HFF-Myc (cell line): Measurements from ENCODE around the gene CLK3.

Source experiments
- DNase-seq: peaks from one replicate; pipeline ENCODE4 v3.0.0-alpha.2; 2011; ENCODE audit warnings: low read depth; ENCODE audit errors: extremely low read depth
- H3K4me3 ChIP-seq: replicated peaks from 2 replicates; pipeline ENCODE4 v1.5.1; 2011; ENCODE audit warnings: low read depth, mild to moderate bottlenecking, control low read depth, low read length
- TF ChIP-seq, protein P1 (sequence below): IDR thresholded peaks from 2 replicates; pipeline ENCODE4 v1.5.1; 2012; ENCODE audit warnings: mild to moderate bottlenecking, low read depth, low read length, control low read depth; ENCODE audit errors: missing control alignments

CLK3 gene

GRCh38 chr15:74620636-74621545 lies 5.3 kb downstream of the CLK3 start:
- TF ChIP-seq, protein P1, sequence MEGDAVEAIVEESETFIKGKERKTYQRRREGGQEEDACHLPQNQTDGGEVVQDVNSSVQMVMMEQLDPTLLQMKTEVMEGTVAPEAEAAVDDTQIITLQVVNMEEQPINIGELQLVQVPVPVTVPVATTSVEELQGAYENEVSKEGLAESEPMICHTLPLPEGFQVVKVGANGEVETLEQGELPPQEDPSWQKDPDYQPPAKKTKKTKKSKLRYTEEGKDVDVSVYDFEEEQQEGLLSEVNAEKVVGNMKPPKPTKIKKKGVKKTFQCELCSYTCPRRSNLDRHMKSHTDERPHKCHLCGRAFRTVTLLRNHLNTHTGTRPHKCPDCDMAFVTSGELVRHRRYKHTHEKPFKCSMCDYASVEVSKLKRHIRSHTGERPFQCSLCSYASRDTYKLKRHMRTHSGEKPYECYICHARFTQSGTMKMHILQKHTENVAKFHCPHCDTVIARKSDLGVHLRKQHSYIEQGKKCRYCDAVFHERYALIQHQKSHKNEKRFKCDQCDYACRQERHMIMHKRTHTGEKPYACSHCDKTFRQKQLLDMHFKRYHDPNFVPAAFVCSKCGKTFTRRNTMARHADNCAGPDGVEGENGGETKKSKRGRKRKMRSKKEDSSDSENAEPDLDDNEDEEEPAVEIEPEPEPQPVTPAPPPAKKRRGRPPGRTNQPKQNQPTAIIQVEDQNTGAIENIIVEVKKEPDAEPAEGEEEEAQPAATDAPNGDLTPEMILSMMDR = peak; percentile 97
- no peak overlapping the region for H3K4me3 ChIP-seq
- no peak for DNase-seq

DNA sequence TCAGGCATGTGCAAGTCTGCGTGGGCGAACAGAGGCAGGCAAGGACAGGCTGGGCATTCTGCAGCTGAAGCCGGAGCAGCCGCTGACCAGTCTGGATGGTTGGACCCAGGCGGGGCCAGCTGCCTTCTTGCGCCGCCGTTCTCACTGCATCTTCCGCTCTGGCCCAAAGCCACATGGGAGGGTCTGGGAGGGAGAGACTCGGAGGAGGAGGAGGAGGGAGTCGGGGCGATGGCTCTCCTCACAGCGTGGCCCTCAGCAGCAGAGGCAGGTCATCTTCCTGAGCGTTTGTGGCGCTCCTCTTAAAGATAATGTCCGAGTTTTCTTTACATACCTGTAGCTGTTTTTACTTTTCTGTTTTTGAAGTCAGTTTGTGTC lies 5.9 kb downstream of the CLK3 start:
- H3K4me3 ChIP-seq = no peak overlapping the region
- DNase-seq = no peak
- TF ChIP-seq, protein P1 = no peak

- DNase-seq = no peak
- H3K4me3 ChIP-seq = no peak overlapping the region
- TF ChIP-seq, protein P1 = no peak
Observed at GRCh38 chr15:74621936-74622335, 6.3 kb downstream of the CLK3 start.

GRCh38 chr15:74622758-74623157 lies 7.1 kb downstream of the CLK3 start:
- TF ChIP-seq, protein P1 = no peak
- H3K4me3 ChIP-seq = no peak overlapping the region
- DNase-seq = no peak

DNA sequence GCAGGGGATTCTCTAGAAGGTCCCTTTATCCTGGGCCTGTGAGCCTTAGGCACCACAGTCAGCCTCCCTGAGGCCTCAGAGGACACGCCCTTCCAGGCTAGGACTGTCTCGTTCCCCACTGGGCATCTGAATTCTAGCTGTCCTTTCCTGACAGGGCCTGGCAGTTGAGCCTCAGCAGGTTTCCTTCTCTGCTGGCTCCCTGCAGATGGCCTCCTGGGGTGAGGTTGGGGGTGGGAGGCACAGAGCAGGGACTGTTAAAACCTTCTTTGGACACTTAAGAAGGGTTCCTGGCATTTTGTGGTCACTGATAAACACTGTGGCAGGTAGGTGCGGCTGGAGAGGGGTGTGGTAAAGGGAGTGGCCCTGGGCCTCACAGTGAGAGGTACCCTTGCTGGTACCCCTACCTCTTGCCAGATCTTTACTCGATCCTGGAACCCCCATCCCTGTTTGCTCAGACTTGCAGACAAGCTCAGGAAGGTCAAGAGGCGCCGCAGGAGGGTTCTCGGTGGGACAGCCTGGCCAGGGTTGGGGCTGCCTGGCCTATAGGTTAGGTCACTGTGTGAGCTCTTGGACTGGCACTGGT lies 8.5 kb downstream of the CLK3 start:
- TF ChIP-seq, protein P1 = no peak
- no peak for DNase-seq
- H3K4me3 ChIP-seq = no peak overlapping the region

DNA sequence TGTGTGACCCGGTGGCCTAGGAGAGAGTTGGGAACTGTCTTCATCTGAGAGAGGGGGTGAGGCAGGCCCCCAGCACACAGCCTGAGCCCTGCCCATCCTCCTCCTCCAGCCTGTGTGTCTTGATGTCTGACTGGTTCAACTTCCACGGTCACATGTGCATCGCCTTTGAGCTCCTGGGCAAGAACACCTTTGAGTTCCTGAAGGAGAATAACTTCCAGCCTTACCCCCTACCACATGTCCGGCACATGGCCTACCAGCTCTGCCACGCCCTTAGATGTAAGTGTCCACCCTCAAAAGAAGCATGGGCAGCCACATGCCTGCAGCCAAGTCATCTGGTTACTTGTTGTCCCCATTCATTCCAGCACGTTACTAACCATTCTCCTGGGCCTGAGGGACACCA lies 10.1 kb downstream of the CLK3 start:
- TF ChIP-seq, protein P1 = no peak
- H3K4me3 ChIP-seq = no peak overlapping the region
- no peak for DNase-seq

DNA sequence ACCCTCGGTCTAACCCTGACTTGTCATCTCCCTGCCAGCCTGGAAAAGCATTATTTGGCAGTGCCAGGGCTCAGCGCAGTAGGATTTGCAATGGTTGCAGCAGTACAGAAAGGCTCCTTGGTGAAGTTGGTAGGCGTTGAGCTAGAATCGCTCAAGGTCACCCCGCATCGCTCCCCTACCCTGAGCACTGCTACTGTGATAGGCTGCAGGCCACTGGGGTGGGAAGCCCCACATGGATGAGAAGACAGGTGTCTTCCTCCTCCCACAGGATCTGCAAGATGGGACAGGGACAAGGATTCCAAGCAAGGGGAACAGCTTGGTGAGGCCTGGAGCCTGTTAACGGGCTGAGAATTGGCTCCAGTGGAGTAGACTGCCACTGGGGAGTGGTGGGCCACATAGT lies 10.7 kb downstream of the CLK3 start:
- DNase-seq = no peak
- TF ChIP-seq, protein P1 = no peak
- H3K4me3 ChIP-seq = no peak overlapping the region
